CD4-positive, alpha-beta T cell (primary cell): ENCODE measurements around the gene SNX24. TPM values are rescaled to one million over a fixed set of nuclear protein-coding genes. Genes with fewer than 3 reads are reported as not detected.
"Not testable (repeated sequence)": the region's sequence is repeated elsewhere in the genome, so short reads cannot be mapped to it uniquely, and the experiment has no call there.

Experiments
- ATAC-seq: fragments of 200-7000 bp; cut with Tn5 transposase; one replicate; pipeline ENCODE4 v1.10.0; 2022; ENCODE audit warnings: mild to moderate bottlenecking; ENCODE audit not compliant: poor library complexity
- CTCF ChIA-PET: fragments of 350-600 bp; sonication (Branson Sonifier 250); formaldehyde crosslinking; loops from one replicate; lab custom pipeline; 2021; ENCODE audit warnings: antibody characterized with exemption, inconsistent platforms; lab: Charles Lee
- POLR2A ChIA-PET: fragments of 350-600 bp; sonication (Branson Sonifier 250); formaldehyde crosslinking; loops from one replicate; lab custom pipeline; 2021; ENCODE audit warnings: antibody characterized with exemption, inconsistent platforms; lab: Charles Lee
- DNase-seq, 14 experiments: peaks; one replicate each; pipeline ENCODE4 v3.0.0-alpha.2; 2013 to 2020; ENCODE audit warnings: mixed read lengths in 2 of 14
- H3K27ac ChIP-seq, 2 donors: one replicate each; pipeline versions ENCODE4 v1.5.1 to v1.7.0; 2013; ENCODE audit warnings: low read length in 2 of 2, low read depth in 1 of 2, mild to moderate bottlenecking in 1 of 2
- H3K27me3 ChIP-seq, 2 experiments: 1 replicate in 1 of 2; 2 replicates in 1 of 2; pipeline versions ENCODE4 v1.6.1 to v1.7.0; 2013; ENCODE audit warnings: low read length in 2 of 2, control low read depth in 1 of 2, mild to moderate bottlenecking in 1 of 2, moderate library complexity in 1 of 2; ENCODE audit not compliant: insufficient read depth in 2 of 2, control insufficient read depth in 1 of 2
- H3K36me3 ChIP-seq: one replicate; pipeline ENCODE4 v1.6.1; 2013; ENCODE audit warnings: low read length, control low read depth; ENCODE audit not compliant: insufficient read depth
- H3K4me1 ChIP-seq: one replicate; pipeline ENCODE4 v1.6.1; 2013; ENCODE audit warnings: low read length, control low read depth; ENCODE audit not compliant: insufficient read depth
- H3K4me3 ChIP-seq: one replicate; pipeline ENCODE4 v1.5.1; 2013; ENCODE audit warnings: mild to moderate bottlenecking, low read length, moderate library complexity
- H3K9me3 ChIP-seq, 2 experiments: 1 replicate in 1 of 2; 2 replicates in 1 of 2; pipeline versions ENCODE4 v1.6.1 to v1.7.0; 2013; ENCODE audit warnings: low read length in 2 of 2, mild to moderate bottlenecking in 2 of 2, control low read depth in 1 of 2, moderate library complexity in 1 of 2; ENCODE audit not compliant: control insufficient read depth in 1 of 2, insufficient read depth in 1 of 2
- H3K27ac Mint-ChIP-seq: one replicate; pipeline ENCODE4 v1.8.0; 2020; ENCODE audit warnings: mixed read lengths
- H3K27me3 Mint-ChIP-seq: one replicate; pipeline ENCODE4 v1.8.0; 2021; ENCODE audit warnings: mixed read lengths
- H3K36me3 Mint-ChIP-seq: one replicate; pipeline ENCODE4 v1.8.0; 2021; ENCODE audit warnings: low read depth, mixed read lengths
- H3K4me1 Mint-ChIP-seq: one replicate; pipeline ENCODE4 v1.8.0; 2021; ENCODE audit warnings: low read depth, mixed read lengths
- H3K4me3 Mint-ChIP-seq: one replicate; pipeline ENCODE4 v1.8.0; 2020; ENCODE audit warnings: mild to moderate bottlenecking, mixed read lengths
- H3K9me3 Mint-ChIP-seq: one replicate; pipeline ENCODE4 v1.8.0; 2020; ENCODE audit warnings: mixed read lengths
- CTCF ChIP-seq: fragments of 200-600 bp; IDR thresholded peaks from one replicate; pipeline ENCODE4 v1.8.0; 2022; ENCODE audit warnings: antibody characterized with exemption, mild to moderate bottlenecking
- intact Hi-C, 2 experiments: fragments of 100-400 bp; cut with DNase I in 1 of 2; cut with micrococcal nuclease in 1 of 2; formaldehyde crosslinking; loops; one replicate each; pipeline versions ENCODE4 v1.15.1 to v1.9.0; 2023 to 2025; cut with DNase I, micrococcal nuclease
- total RNA-seq, 174 experiments: library from RNA in 2 of 174; stranded (reverse) in 2 of 174; gene quantifications; one replicate each; pipeline ENCODE4 v1.2.3 and lab custom pipeline; 2021 to 2026

Gene SNX24
- total RNA-seq, 2 experiments from 2014 or later: 2.3 to 3.0 TPM

GRCh38 chr5:122967085-122967484, 121.7 kb downstream of the SNX24 start:
- POLR2A ChIA-PET: no interaction called here
- ATAC-seq (no peak), DNase-seq (no peak)
- Histone ChIP-seq H3K4me3 (no peak overlapping the region), H3K9me3 (no peaks in the 10 kb centered on the region), H3K36me3 (no peaks in the 10 kb centered on the region), H3K27ac (no peak overlapping the region), H3K4me1 (no peaks in the 10 kb centered on the region), H3K27me3 (no peaks in the 10 kb centered on the region)
- no peak for TF ChIP-seq CTCF
- Mint-ChIP-seq H3K27me3 (no peaks in the 10 kb centered on the region), H3K4me3 (no peak overlapping the region), H3K27ac (no peak overlapping the region), H3K36me3 (no peaks in the 10 kb centered on the region), H3K9me3 (no peaks in the 10 kb centered on the region), H3K4me1 (no peaks in the 10 kb centered on the region)
- CTCF ChIA-PET: interaction anchor here (1.2 kb wide), 1 partner anchor 21 kb away, joined by 3 read pairs; no protein-coding TSS in a partner anchor
- intact Hi-C loops: no loop called here

GRCh38 chr5:122967625-122968024, 122.2 kb downstream of the SNX24 start:
- H3K27ac ChIP-seq: no peak overlapping the region
- POLR2A ChIA-PET: no interaction called here
- Mint-ChIP-seq H3K4me1 (no peaks in the 10 kb centered on the region), H3K27me3 (no peaks in the 10 kb centered on the region), H3K36me3 (no peaks in the 10 kb centered on the region), H3K4me3 (no peak overlapping the region), H3K9me3 (no peaks in the 10 kb centered on the region), H3K27ac (no peak overlapping the region)
- intact Hi-C loops: no loop called here
- H3K4me1 ChIP-seq: no peaks in the 10 kb centered on the region
- H3K9me3 ChIP-seq: no peaks in the 10 kb centered on the region
- DNase-seq (no peak), ATAC-seq (no peak)
- no peaks in the 10 kb centered on the region for H3K27me3 ChIP-seq
- CTCF ChIA-PET: interaction anchor here (1.2 kb wide), 1 partner anchor 20 kb away, joined by 3 read pairs; no protein-coding TSS in a partner anchor
- H3K36me3 ChIP-seq: no peaks in the 10 kb centered on the region
- H3K4me3 ChIP-seq: no peak overlapping the region
- no peak for TF ChIP-seq CTCF

- H3K9me3 Mint-ChIP-seq, H3K27ac ChIP-seq, POLR2A ChIA-PET, H3K27me3 Mint-ChIP-seq, DNase-seq, H3K36me3 ChIP-seq, H3K27me3 ChIP-seq, H3K4me1 ChIP-seq, H3K27ac Mint-ChIP-seq, H3K9me3 ChIP-seq, intact Hi-C loops, H3K36me3 Mint-ChIP-seq, H3K4me3 ChIP-seq, ATAC-seq, H3K4me3 Mint-ChIP-seq, H3K4me1 Mint-ChIP-seq: not testable (repeated sequence)
- CTCF ChIA-PET: interaction anchor here (1.2 kb wide), 1 partner anchor 20 kb away, joined by 3 read pairs; no protein-coding TSS in a partner anchor
These were observed 122.6 kb downstream of the SNX24 start for GRCh38 chr5:122968056-122968455.

- no peak for TF ChIP-seq CTCF
- intact Hi-C loops: no loop called here
- Histone ChIP-seq H3K4me1 (no peaks in the 10 kb centered on the region), H3K4me3 (no peak overlapping the region), H3K27ac (no peak overlapping the region), H3K27me3 (no peaks in the 10 kb centered on the region), H3K9me3 (no peaks in the 10 kb centered on the region), H3K36me3 (no peaks in the 10 kb centered on the region)
- no peaks in the 10 kb centered on the region for H3K9me3 Mint-ChIP-seq
- ChIA-PET POLR2A (no interaction called here), CTCF (no interaction called here)
- no peak overlapping the region for H3K27ac Mint-ChIP-seq
- ATAC-seq: no peak
- H3K36me3 Mint-ChIP-seq: no peaks in the 10 kb centered on the region
- DNase-seq: no peak
- no peaks in the 10 kb centered on the region for H3K4me1 Mint-ChIP-seq
- H3K27me3 Mint-ChIP-seq: no peaks in the 10 kb centered on the region
- no peak overlapping the region for H3K4me3 Mint-ChIP-seq
These were observed 125.9 kb downstream of the SNX24 start for GRCh38 chr5:122971333-122971732.
